Activated naive CD8-positive, alpha-beta T cell treated with anti-CD3 and anti-CD28 coated beads, Interleukin-2, amount 50 U/mL, for 16 hours (primary cell): Measurements from ENCODE around the gene APEX1.
"Not testable (repeated sequence)": the region's sequence is repeated elsewhere in the genome, so short reads cannot be mapped to it uniquely, and the experiment has no call there.

Experiments
- DNase-seq: peaks from one replicate; pipeline ENCODE4 v3.0.0-alpha.2; 2020; ENCODE audit warnings: low read depth, low spot score

APEX1 gene

DNA sequence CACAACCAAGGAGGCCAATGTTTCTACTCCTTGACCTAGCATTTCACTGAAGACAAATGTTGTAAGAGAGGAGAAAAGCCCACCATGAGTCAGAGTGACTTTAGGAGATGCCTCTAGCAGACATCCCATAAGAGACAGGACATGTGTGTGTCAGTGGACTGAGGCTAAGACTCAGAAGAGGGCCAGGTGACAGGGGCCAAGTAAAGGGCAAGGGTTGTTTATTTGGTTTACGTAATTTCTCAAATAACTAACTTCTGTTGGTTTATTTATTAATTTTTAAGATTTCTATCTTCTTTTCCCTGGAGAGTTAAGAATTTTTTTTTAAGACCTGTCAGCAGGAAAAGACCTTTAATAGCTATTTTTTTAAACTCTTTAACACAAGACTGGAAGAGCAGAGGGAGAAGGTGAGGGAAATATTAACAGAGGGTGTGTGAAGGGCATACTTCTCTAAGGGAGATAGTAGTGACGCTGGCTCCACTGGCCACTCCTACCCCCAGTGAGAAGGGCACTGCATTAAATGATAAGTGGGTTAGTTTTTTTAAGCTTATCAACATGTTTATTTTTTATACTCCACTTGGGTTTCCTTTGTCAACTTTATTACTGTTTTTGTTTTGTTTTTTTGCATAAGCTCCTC is 17.6 kb downstream of the APEX1 start:
- no peak for DNase-seq

DNA sequence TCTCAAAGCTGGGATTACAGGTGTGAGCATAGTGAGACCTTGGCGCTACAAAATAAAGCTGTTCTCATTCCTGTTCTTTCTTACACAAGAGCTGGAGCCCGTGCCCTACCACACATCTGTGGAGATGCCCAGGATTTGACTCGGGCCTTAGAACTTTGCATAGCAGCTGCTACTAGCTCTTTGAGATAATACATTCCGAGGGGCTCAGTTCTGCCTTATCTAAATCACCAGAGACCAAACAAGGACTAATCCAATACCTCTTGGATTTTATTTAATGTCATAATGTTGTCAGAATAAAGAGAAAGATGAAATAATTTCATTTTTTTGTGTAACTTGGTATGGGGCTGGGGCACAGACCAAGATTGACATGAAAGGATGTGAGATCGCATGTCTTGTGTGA is 21.8 kb downstream of the APEX1 start:
- DNase-seq, result no peak

DNA sequence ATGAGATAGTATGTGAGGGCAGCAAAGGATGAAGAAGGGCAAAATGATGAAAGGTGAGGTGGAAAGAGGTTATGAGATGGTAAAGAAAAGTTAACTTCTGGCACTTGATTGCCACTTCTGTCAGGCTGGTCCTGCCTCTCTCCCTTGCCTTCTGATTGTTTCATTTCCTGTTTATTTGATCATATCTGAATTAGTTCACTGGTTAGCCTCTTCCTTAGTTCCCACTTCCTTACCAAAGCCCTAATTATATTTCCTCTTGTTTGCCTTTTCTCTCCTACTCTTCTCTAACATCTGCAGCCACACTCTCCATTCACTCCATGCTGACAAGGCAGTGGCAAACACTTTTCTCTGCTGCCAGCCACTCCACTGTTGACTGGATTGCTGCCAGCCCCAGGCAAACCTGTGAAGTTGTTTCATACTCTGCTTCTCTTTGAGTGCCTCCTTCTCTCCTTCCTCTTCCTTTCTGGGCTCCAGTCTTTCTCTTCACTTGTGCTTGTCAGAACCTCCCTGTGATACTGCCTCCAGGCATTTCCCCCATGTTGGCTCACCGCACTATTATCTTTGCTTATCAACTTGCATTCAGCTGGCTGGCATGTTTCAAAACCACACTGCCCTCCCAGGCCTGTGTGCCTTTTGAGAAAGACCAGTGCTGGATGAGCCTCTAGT is 22.3 kb downstream of the APEX1 start:
- DNase-seq, result no peak

DNA sequence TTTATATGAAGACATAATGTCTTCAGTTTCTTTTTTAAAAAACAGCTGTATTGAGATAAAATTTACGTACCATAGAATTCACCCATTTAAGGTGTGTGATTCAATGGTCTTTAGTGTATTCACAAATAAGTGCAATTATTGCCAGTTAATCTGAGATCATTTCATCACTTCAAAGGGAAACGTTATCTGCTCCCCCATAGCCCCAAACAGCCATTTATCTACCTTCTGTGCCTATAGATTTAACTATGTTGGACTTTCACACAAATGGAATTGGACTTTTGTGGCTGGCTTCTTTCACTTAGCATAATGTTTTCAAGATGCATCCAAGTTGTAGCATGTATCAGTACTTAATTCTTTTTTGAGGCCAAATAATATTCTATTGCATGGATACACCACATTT is 23.9 kb downstream of the APEX1 start:
- DNase-seq, result no peak

DNA sequence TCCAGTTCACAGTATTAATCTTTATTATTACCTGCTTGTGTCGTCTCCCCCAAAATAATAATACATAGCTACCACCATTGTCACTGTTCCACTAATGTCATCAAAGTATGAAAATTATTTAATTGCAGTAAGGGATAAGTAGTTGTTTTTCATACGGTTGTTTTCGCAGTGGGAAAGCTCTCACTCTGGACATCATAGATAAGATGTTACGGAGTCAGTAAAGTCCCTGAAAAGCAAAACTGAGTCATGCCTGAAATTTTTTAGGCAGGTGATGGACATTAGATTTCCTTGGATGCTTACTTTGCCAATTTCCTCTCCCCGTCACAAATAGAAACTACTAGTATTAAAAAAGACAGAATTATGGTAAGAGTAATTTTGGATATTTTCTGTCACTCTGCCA is 27.4 kb downstream of the APEX1 start:
- no peak for DNase-seq

DNA sequence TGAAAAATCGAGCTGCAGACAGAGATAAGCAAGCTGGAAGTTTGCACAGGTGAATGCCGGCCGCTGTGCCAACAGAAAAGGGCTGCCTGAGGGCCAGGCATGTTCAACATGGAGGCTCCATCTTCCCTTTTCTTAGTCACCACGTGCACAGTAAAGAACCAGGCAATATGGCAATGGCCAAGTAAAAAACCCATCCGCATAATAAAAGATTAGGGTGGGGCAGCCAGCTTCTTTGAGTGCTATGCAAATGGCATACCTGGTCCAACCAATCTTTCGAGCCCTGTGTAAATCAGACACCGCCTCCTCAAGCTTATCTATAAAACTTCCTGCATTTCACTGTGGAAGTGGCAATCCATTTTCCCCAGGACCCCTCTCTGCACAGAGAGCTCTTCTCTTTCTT is 30.9 kb downstream of the APEX1 start:
- no peak for DNase-seq

DNA sequence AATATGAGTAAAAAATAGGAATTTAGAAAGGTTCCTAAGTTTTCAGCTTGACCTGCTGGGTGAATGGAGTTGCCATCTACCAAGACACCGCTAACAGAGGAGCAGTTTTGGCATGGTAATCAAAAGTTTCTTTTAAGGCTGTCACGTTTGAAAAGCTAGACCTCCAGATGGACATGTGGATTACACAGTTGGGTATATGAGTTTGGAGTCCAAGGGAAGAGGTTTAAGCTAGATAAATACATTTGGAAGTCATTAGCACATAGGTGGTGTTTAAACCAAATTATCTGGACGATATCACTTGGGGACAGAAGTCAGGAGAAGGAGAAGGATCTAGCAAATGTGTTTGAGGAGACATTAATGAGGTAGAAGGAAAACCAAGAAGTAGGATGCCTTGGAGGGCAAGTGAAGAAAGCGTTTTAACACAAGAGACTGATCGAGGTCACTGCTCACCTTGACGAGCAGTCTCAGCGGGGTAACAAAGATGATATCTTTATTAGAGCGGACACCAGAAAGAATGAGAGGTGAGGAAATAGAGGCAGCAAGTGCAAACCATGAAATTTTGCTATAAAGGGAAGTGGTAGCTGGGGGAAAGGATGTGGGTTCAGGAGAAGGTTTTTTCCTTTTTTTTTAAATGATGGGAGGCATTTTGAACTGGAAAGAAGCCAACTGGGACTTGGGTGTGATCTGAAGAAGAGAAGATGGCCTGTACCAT is 31.8 kb downstream of the APEX1 start:
- no peak for DNase-seq

DNA sequence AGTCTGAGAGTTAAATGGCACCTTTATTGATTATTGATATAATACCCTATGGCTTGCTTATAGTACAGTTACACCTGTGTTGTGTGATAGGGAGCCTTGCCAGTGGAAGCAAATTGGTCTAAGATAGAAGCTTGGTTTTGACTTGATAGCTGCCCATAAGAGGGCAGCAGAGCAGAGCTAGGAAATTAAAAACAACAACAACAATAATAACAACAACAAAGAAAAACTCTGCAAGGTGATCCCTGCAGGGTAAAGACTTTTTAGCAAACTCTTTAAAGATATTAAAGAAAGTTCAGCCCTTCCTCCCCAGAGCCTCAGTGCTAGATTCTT is 32.3 kb downstream of the APEX1 start:
- no peak for DNase-seq

DNA sequence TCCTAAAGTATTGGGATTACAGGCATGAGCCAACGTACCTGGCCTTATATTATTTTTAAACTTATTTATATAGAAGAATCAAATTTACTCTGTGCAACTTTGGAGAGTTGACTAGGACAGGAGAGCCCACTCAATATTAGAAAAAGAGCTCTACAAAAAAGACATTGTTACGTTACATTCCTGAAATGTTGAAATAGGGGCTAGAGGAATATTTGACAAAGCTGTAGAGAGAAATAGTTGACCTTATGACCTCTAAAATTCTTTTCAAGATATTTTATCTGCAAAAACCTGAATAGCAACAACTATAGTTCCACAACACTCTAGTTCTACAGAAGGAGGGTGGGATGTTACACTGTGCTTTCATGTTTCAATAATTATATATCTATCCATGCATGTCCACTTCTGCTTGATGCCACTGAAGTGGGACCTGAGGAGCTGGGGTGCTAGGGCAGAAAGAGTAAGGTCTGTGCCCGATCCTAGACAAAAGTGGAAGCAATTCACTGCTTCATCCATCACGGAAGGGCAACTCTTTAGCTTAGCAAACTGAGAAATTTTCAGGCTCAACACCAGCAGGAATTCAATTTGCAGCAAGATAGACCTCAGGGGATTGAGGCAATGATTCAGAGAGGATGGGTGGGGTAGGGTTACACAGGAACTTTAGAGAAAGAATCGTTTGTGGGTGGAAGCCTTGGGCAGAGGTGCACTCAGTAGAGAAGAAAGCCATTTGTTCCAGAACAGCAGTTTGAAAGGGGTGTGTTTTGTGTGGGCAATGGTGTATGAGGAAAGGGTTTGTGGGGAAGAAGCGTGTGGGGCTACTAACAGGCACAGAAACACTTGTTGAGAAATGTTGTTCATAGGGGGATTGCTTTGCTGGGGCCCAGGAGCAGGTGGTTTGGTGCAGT is 34.3 kb downstream of the APEX1 start:
- DNase-seq, result no peak

DNA sequence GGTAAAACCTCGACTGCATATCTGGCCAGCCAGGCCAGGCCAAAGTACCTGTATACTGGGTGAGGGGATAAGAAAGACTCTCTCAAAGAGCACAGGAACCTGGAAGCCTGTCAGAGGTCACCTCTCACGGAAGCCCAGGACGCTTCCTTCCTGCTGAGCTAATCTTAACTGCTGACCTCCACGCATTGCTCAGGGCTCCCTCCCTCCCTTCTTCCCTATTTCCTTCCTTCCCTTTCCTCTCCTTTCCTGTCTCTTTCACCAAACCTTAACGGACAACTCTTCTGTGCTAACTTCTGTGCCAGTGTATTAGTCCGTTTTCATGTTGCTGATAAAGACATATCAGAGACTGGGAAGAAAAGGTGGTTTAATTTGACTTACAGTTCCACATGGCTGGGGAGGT is 35.5 kb downstream of the APEX1 start:
- no peak for DNase-seq

DNA sequence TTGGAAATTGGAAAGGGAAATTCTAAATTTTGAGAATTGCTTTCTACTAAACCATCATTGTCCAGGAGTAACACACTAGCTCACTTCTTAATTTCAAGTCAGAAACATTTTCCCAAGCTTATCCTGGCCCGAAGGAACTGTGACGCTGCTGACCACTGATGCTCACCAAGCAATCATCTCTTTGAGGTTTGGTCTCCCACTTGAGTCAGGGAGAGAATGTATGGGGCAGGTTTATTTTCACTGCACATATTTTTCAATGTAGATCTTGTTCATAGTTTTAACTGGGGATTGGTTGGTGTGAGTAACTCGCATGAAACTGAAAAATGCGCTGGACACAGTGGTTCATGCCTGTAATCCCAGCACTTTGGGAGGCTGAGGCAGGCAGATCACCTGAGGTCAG is 37.5 kb downstream of the APEX1 start:
- no peak for DNase-seq

DNA sequence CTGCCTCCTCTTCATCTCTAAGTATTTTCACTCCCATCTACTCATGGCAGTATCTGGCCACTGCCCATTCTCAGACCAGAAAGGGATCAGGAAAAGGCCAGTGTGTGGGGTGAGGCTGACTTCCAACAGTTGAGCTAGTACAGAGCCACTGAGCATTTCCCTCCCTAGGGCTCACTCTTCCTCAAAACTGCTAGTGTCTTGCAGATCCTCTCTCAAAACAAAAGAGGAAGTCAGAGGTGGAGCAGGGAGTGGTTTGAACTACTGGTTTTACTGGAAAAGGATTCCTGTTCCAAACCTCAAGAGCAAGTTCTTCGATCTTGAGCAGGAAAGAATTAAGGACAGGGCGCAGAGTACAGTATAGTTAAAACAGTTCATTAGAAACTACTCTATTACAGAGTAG is 38.6 kb downstream of the APEX1 start:
- no peak for DNase-seq

DNA sequence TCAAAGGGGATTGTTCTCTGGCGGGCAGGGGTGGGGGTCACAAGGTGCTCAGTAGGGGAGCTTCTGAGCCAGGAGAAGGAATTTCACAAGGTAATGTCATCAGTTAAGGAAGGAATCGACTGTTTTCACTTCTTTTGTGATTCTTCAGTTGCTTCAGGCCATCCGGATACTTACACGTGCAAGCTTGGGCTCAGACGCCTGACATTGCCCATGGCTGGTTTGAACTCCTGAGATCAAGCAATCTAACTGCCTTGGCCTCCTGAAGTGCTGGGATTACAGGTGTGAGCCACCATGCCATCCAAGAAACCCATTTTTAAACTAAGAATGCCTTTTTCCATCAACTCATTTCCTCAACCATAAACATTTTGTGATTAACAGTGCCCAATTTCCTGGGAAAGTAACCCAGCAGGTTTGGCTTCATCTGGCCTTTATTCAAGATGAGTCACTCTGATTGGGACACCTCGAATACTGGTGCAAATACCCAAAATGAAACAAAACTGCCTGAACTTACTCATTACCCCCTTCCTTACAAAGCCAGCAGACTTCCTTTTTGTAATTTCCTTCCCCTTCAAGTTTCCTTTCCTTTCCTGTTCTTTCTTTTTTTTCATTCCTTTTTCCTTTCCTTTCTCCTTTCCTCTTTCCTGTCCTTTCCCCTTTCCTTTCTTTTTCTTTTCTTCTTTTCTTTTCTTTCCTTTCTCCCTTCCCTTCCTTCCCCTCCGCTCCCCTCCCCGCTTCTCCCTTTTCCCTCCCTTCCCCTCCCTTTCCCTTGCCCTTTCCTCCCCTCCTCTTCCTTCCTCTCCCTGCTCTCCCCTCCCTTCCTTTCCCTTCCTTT is 40.1 kb downstream of the APEX1 start:
- DNase-seq, result no peak

DNA sequence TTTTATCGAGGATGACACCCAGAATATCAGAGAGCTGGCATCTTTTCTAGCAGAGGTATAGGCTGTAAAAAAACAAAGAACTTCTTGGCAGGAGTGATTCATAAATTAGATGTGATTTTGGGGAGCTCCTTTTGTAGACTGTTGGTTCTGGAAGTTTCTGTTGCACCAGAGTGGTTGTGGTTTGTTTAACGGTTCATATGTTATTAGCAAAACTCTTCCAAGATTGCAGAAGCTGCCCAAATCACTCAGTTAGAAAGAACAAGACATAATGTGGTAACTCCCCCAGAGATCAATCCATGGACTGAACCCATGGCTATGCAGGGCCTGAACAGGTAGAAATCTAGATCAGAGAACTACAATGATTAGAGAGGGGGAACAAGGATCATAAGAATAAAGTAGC is 43.6 kb downstream of the APEX1 start:
- DNase-seq, result no peak

DNA sequence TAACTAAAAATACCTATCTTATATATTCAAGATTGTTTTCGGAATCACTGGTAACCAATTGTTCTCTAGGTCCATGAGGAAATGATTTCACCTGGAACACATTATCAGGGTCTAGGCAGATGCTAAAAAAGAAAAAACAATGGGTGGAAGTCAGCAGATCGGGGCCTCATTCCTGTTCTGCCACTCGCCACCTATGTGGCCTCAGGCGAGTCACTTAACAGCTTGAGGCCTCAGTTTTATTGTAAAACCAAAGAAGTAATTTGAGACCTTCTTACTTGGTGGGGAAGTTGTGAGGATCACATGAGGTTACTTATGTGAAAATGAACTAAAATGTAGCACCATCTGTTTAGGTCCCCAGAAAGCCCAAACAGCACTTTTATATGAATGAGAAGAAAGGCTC is 44.1 kb downstream of the APEX1 start:
- DNase-seq, result no peak

DNA sequence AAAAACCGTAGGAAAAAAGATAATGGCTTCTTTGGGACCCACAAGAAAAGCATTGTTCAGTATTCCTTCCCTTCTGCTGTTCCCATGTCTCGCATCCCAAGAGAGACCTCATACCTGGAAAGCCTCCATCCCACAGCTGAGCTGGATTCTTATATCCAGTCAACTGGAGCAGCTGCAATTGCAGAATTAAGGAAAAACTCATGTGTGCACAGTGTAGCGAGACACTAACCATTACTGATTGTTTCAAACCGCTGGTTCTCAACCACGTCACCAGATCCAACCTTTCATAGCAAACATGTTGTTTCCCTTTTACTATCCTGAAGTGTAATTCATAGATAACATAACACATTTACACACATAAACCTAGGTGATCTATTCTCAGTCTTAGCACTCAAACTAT is 44.9 kb downstream of the APEX1 start:
- DNase-seq, result no peak

DNA sequence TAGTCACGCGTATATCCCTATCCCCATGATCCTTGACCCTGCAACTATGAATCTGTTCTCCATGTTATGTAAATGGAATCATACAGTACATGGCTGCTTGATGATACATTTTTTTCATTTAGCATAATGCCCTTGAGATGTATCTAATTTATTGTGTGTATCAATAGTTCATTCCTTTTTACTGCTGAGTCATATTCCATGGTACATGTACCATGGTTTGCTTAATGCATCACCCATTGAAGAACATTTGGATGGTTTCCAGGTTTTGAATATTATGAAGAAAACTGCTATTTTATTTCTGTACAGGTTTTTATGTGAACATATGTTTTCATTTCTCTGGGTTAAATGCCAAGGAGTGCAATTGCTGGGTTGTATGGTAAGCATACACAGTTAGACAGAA is 46.3 kb downstream of the APEX1 start:
- no peak for DNase-seq

DNA sequence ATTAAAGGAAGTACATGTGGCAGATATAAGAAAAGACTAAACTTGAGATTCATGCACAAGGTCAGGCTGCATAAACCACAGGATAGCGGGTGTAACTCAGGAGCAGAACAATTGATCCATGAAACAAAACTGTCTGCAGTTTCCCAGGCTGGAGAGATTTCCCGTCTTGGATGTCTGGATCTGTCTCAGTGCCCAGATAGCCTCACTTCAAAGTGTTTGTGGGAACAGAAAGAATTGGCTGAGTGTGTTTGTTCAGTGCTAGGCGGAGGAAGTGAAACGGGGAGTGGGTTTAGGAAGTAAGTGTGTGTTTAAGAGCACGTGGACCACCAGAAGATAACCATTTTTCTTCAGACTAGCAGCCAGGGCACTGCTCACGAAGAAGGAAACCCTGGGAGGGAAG is 48.9 kb downstream of the APEX1 start:
- DNase-seq, result no peak

DNA sequence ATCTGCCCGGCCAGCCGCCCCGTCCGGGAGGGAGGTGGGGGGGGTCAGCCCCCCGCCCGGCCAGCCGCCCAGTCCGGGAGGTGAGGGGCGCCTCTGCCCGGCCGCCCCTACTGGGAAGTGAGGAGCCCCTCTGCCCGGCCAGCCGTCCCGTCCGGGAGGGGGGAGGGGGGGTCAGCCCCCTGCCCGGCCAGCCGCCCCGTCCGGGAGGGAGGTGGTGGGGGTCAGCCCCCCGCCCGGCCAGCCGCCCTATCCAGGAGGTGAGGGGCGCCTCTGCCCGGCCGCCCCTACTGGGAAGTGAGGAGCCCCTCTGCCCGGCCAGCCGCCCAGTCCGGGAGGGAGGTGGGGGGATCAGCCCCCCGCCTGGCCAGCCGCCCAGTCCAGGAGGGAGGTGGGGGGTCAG is 51.2 kb downstream of the APEX1 start:
- not testable (repeated sequence) for DNase-seq

DNA sequence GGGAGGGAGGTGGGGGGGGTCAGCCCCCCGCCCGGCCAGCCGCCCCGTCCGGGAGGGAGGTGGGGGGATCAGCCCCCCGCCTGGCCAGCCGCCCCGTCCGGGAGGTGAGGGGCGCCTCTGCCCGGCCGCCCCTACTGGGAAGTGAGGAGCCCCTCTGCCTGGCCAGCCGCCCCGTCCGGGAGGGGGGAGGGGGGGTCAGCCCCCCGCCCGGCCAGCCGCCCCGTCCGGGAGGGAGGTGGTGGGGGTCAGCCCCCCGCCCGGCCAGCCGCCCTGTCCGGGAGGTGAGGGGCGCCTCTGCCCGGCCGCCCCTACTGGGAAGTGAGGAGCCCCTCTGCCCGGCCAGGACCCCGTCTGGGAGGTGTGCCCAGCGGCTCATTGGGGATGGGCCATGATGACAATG is 51.7 kb downstream of the APEX1 start:
- not testable (repeated sequence) for DNase-seq
